ENCODE measurements around the gene BAG1. TPM values are rescaled to one million over a fixed set of nuclear protein-coding genes. Genes with fewer than 3 reads are reported as not detected.

Gene BAG1
- total and polyA plus RNA-seq, 4 donors = 60.4 to 190 (median 93.2) TPM

DNA sequence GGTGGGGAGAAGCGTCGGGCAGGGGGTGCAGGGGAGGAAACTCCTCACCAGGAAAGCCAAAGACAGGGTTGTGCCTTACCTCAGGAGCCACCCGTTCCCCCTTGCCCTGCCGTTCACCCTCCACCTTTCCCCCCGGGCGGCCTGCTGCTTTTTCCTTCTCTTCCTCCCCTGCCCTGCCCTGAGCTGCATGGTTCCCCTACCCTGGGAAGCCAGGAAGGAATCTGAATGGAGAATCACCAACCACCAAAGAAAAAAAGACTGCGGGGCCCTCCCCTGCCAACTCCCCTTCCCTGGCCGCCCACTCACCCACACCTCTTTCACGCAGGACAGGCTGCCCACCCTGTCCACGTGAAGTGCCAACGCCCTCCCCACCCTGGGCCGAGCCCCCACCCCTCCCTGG lies 25.0 kb upstream of the BAG1 start:
- 16 to 24% methylated on average over 8 to 12 of the region's 12 CpGs for WGBS, 2 donors
- no peaks in the 10 kb centered on the region for H3K9me3 ChIP-seq (ENCODE audit: control insufficient read depth, low read length)
- peaks cover 0 to 3% of the 10 kb centered on the region in 2 donors for H3K4me1 ChIP-seq (ENCODE audit: control insufficient read depth in 1 of 2, insufficient read depth in 2 of 2, low read length in 2 of 2)
- peak in 1 of 2 donors; percentile 75 for DNase-seq
- peak overlapping the region; percentile 33 to 61 for H3K27ac ChIP-seq (ENCODE audit: low read depth in 1 of 2, low read length in 2 of 2)
- intact Hi-C loops (cut with DNase I) = loop anchor here in 1 of 2 donors (10.0 kb wide), 1 partner anchor 175 kb away; no protein-coding TSS in a partner anchor
- H3K4me3 ChIP-seq (ENCODE audit: low read length in 2 of 2) = no peak overlapping the region
- peak; percentile 36 for ATAC-seq (ENCODE audit: low FRiP score)
- no peaks in the 10 kb centered on the region for H3K36me3 ChIP-seq (ENCODE audit: control insufficient read depth in 1 of 2, insufficient read depth in 2 of 2, low read length in 1 of 2)
- H3K27me3 ChIP-seq (ENCODE audit: control insufficient read depth in 1 of 2, insufficient read depth in 2 of 2, low read length in 1 of 2) = no peaks in the 10 kb centered on the region

DNA sequence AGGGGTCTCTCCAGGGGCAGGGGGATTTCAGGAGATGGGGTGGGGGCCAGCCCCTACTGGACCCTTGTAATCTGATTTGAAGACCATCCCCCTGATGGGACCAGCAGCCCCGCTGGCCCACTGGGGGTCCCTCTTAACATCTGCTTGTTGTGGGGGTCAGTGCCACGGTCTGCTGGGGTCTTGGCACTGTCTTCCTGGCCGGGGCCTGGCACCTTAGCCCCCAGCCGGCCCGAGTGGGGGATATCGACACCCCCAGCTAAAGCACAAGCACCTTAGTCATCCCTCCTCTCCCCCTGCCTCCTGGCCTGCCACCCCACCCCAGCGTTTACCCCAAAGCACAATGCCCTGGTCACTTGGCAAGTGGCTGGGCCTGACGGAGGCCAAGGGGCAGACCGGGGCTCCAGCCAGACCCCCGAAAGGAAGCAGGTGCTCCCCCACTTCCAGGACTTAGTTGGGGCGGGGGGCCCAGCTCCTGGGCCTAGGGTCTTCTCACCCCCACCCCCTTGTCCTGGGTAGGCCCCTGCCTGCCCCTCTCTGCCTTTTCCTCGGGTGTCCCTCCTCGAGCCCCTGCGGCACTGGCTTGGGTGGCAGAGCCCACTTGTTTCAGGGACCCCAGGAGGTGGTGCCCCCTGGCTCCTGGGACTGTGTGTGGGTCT lies 24.4 kb upstream of the BAG1 start:
- intact Hi-C loops (cut with DNase I) = loop anchor here in 1 of 2 donors (10.0 kb wide), 1 partner anchor 176 kb away; no protein-coding TSS in a partner anchor
- no peak overlapping the region for H3K27ac ChIP-seq (ENCODE audit: low read depth in 1 of 2, low read length in 2 of 2)

DNA sequence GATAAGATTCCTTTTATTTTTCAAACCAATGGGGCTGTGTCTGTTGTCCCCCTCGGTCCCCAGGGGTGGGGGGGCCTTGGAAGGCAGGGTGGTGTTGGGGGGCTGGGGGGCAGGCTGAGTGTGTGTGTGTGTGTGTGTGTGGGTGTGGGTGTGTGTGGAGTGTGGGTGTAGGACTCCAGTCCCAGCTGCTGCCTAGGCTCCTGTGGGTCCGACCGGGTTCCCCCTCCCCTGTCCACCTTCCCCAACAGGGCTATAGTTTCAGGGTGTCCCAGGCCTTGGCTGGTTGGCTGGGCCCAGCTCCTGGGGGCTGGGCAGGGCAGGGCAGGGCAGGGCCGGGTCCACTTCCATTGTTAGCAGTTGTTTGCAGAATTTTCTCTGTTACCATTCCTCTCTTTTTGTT lies 23.7 kb upstream of the BAG1 start:
- no peak overlapping the region for H3K4me3 ChIP-seq (ENCODE audit: low read length in 2 of 2)
- no peak for DNase-seq
- no peaks in the 10 kb centered on the region for H3K27me3 ChIP-seq (ENCODE audit: control insufficient read depth in 1 of 2, insufficient read depth in 2 of 2, low read length in 1 of 2)
- H3K9me3 ChIP-seq (ENCODE audit: control insufficient read depth, low read length) = no peaks in the 10 kb centered on the region
- peaks cover 0 to 3% of the 10 kb centered on the region in 2 donors for H3K4me1 ChIP-seq (ENCODE audit: control insufficient read depth in 1 of 2, insufficient read depth in 2 of 2, low read length in 2 of 2)
- ATAC-seq (ENCODE audit: low FRiP score) = no peak
- no peak overlapping the region for H3K27ac ChIP-seq (ENCODE audit: low read depth in 1 of 2, low read length in 2 of 2)
- intact Hi-C loops (cut with DNase I) = loop anchor here in 1 of 2 donors (10.0 kb wide), 1 partner anchor 177 kb away; no protein-coding TSS in a partner anchor
- WGBS, 2 donors = 74 to 89% methylated on average over 3 to 4 of the region's 4 CpGs
- peaks cover 0 to 3% of the 10 kb centered on the region in 2 donors for H3K36me3 ChIP-seq (ENCODE audit: control insufficient read depth in 1 of 2, insufficient read depth in 2 of 2, low read length in 1 of 2)

More for the DNA sequence above, 24.4 kb upstream of the BAG1 start:
- Histone ChIP-seq H3K4me1 (ENCODE audit: control insufficient read depth in 1 of 2, insufficient read depth in 2 of 2, low read length in 2 of 2) (peaks cover 0 to 3% of the 10 kb centered on the region in 2 donors), H3K9me3 (ENCODE audit: control insufficient read depth, low read length) (no peaks in the 10 kb centered on the region), H3K36me3 (ENCODE audit: control insufficient read depth in 1 of 2, insufficient read depth in 2 of 2, low read length in 1 of 2) (peaks cover 0 to 1% of the 10 kb centered on the region in 2 donors), H3K27me3 (ENCODE audit: control insufficient read depth in 1 of 2, insufficient read depth in 2 of 2, low read length in 1 of 2) (no peaks in the 10 kb centered on the region), H3K4me3 (ENCODE audit: low read length in 2 of 2) (no peak overlapping the region)
- no peak for ATAC-seq (ENCODE audit: low FRiP score)
- no peak for DNase-seq
- 84 to 85% methylated on average over 14 of the region's 14 CpGs for WGBS, 2 donors

DNA sequence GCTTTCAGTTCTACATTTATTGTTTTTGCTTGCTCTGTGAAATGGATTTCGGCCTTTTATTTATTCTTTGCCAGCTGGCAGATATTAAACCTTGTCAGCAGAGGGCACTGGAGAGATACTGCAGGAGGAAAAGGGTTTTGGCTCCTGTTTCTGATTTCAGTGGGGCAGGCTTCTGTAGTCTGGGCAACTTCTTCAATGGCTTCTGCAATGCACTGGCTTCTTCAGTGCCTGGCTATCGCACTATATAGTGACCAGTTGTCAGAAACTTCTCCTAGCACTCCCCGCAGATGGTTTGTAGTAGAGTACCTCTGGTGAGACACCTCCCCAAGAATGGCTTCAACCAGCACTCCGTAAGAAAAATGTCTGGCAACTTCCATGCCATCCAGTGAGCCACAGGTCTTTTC lies 22.6 kb upstream of the BAG1 start:
- H3K4me1 ChIP-seq (ENCODE audit: control insufficient read depth in 1 of 2, insufficient read depth in 2 of 2, low read length in 2 of 2) = peaks cover 0 to under 1% of the 10 kb centered on the region in 2 donors
- no peaks in the 10 kb centered on the region for H3K9me3 ChIP-seq (ENCODE audit: control insufficient read depth, low read length)
- intact Hi-C loops (cut with DNase I) = loop anchor here in 1 of 2 donors (10.0 kb wide), 1 partner anchor 178 kb away; no protein-coding TSS in a partner anchor
- no peak overlapping the region for H3K4me3 ChIP-seq (ENCODE audit: low read length in 2 of 2)
- peaks cover 0 to 3% of the 10 kb centered on the region in 2 donors for H3K36me3 ChIP-seq (ENCODE audit: control insufficient read depth in 1 of 2, insufficient read depth in 2 of 2, low read length in 1 of 2)
- H3K27me3 ChIP-seq (ENCODE audit: control insufficient read depth in 1 of 2, insufficient read depth in 2 of 2, low read length in 1 of 2) = no peaks in the 10 kb centered on the region
- 59 to 60% methylated on average over 4 of the region's 4 CpGs for WGBS, 2 donors
- DNase-seq (no peak), ATAC-seq (ENCODE audit: low FRiP score) (no peak)
- H3K27ac ChIP-seq (ENCODE audit: low read depth in 1 of 2, low read length in 2 of 2) = peak overlapping the region in 1 of 2 donors; percentile 42

DNA sequence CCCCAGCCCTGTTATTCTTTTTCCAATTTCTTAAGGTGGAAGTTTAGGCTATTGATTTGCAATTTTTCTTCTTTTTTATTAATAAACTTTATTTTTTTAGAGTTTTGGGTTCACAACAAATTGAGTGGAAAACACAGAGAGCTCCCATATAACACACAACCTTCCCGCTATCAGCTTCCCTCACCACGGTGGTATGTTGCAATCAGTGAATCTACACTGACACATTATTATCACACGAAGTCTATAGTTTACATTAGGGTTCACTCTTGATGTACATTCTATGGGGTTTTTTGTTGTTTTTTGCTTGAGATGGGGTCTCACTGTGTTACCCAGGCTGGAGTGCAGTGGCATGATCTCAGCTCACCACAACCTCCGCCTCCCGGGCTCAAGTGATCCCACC lies 21.0 kb upstream of the BAG1 start:
- 90% methylated on average over 5 of the region's 5 CpGs for WGBS, 2 donors
- Histone ChIP-seq H3K4me1 (ENCODE audit: control insufficient read depth in 1 of 2, insufficient read depth in 2 of 2, low read length in 2 of 2) (no peaks in the 10 kb centered on the region), H3K27me3 (ENCODE audit: control insufficient read depth in 1 of 2, insufficient read depth in 2 of 2, low read length in 1 of 2) (no peaks in the 10 kb centered on the region), H3K9me3 (ENCODE audit: control insufficient read depth, low read length) (no peaks in the 10 kb centered on the region), H3K4me3 (ENCODE audit: low read length in 2 of 2) (no peak overlapping the region), H3K27ac (ENCODE audit: low read depth in 1 of 2, low read length in 2 of 2) (no peak overlapping the region), H3K36me3 (ENCODE audit: control insufficient read depth in 1 of 2, insufficient read depth in 2 of 2, low read length in 1 of 2) (peaks cover 0 to 4% of the 10 kb centered on the region in 2 donors)
- intact Hi-C loops (cut with DNase I) = loop anchor here in 1 of 2 donors (10.0 kb wide), 1 partner anchor 179 kb away; no protein-coding TSS in a partner anchor
- ATAC-seq (ENCODE audit: low FRiP score) (no peak), DNase-seq (no peak)

DNA sequence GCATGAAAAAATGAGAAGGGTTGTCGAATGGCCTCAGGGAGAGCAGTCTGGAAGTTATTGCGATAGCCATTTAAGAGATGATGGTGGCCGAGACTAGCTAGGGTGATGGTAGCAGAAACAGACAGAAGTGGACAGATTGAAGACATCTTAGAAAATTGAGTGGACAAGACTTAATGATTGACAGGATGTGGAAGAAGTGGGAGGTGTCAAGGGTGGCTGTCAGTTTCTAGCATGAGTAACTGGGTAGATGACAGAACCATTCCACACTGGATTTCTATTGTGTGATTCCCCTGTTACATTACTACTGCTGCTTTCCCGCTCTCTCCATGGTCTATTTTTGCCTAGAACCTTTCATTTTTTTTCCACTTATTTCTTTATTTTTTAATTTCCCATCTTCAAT lies 13.0 kb upstream of the BAG1 start:
- H3K9me3 ChIP-seq (ENCODE audit: control insufficient read depth, low read length) = no peaks in the 10 kb centered on the region
- ATAC-seq (ENCODE audit: low FRiP score) = no peak
- no peak overlapping the region for H3K4me3 ChIP-seq (ENCODE audit: low read length in 2 of 2)
- no peaks in the 10 kb centered on the region for H3K27me3 ChIP-seq (ENCODE audit: control insufficient read depth in 1 of 2, insufficient read depth in 2 of 2, low read length in 1 of 2)
- DNase-seq = no peak
- H3K27ac ChIP-seq (ENCODE audit: low read depth in 1 of 2, low read length in 2 of 2) = no peak overlapping the region
- intact Hi-C loops (cut with DNase I) = no loop called here
- WGBS, 2 donors = 91 to 93% methylated on average over 4 of the region's 4 CpGs
- peaks cover 8 to 12% of the 10 kb centered on the region in 2 donors for H3K36me3 ChIP-seq (ENCODE audit: control insufficient read depth in 1 of 2, insufficient read depth in 2 of 2, low read length in 1 of 2)
- H3K4me1 ChIP-seq (ENCODE audit: control insufficient read depth in 1 of 2, insufficient read depth in 2 of 2, low read length in 2 of 2) = no peaks in the 10 kb centered on the region

DNA sequence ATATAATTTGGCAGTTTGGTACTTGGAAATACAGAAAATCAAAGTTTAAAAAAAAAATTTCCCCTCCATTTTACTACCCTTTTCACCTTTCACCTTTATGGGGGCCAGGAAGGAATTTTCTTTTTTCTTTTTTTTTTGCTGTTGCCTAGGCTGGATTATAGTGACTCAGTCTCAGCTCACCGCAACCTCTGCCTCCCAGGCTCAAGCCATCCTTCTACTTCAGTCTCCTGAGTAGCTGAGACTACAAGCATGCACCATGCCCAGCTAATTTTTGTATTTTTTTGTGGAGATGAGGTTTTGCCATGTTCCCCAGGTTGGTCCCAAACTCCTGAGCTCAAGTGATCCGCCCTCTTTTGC lies 9.4 kb upstream of the BAG1 start:
- Histone ChIP-seq H3K27ac (ENCODE audit: low read depth in 1 of 2, low read length in 2 of 2) (no peak overlapping the region), H3K4me3 (ENCODE audit: low read length in 2 of 2) (no peak overlapping the region), H3K27me3 (ENCODE audit: control insufficient read depth in 1 of 2, insufficient read depth in 2 of 2, low read length in 1 of 2) (no peaks in the 10 kb centered on the region), H3K36me3 (ENCODE audit: control insufficient read depth in 1 of 2, insufficient read depth in 2 of 2, low read length in 1 of 2) (peaks cover 6 to 13% of the 10 kb centered on the region in 2 donors), H3K9me3 (ENCODE audit: control insufficient read depth, low read length) (no peaks in the 10 kb centered on the region), H3K4me1 (ENCODE audit: control insufficient read depth in 1 of 2, insufficient read depth in 2 of 2, low read length in 2 of 2) (no peaks in the 10 kb centered on the region)
- ATAC-seq (ENCODE audit: low FRiP score) (no peak), DNase-seq (no peak)
- 95 to 97% methylated on average over 2 of the region's 2 CpGs for WGBS, 2 donors
- intact Hi-C loops (cut with DNase I) = no loop called here

DNA sequence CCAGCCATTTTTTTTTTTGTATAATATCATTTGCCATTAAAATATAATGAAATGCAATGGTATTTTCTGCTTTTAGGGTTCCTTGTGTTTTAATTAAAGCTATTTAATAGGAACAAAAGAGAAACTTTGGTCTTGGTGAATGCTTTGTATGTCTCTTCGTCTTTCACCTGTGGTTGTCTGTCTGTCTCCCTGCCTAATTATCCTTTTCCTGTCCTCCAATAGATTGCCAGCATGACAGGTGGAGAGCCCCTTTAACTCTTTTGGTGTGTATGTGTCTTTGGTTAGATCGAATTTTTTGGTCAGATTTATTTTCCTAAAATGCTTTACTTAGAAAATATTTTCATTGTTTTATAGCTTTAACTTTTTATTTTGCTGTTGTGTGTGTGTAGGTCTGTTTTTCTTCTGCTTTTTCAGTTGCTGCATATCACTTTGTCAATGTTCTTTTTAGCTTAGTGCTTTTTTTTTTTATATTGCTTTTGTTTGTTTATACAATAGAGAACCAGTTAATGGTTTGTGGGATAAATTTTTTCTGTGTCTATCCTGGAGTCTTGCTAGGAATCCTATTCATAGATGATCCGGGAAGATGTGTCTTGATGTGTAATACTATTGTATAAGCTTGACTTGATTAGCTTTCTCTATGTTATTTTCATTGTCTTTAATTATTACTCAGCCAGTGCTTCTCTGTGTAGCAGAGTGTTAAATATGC lies 8.9 kb upstream of the BAG1 start:
- Histone ChIP-seq H3K27me3 (ENCODE audit: control insufficient read depth in 1 of 2, insufficient read depth in 2 of 2, low read length in 1 of 2) (no peaks in the 10 kb centered on the region), H3K36me3 (ENCODE audit: control insufficient read depth in 1 of 2, insufficient read depth in 2 of 2, low read length in 1 of 2) (peaks cover 6 to 13% of the 10 kb centered on the region in 2 donors), H3K9me3 (ENCODE audit: control insufficient read depth, low read length) (no peaks in the 10 kb centered on the region), H3K27ac (ENCODE audit: low read depth in 1 of 2, low read length in 2 of 2) (no peak overlapping the region), H3K4me3 (ENCODE audit: low read length in 2 of 2) (no peak overlapping the region), H3K4me1 (ENCODE audit: control insufficient read depth in 1 of 2, insufficient read depth in 2 of 2, low read length in 2 of 2) (no peaks in the 10 kb centered on the region)
- intact Hi-C loops (cut with DNase I) = no loop called here
- DNase-seq (no peak), ATAC-seq (ENCODE audit: low FRiP score) (no peak)
- WGBS, 2 donors = 81 to 82% methylated on average over 3 of the region's 3 CpGs

Measured in aorta (tissue), 5 donors.